Neuronal stem cell (in vitro differentiated cells): Measurements from ENCODE around the gene TMEM187.

Experiments
- DNase-seq: peaks from one replicate; pipeline ENCODE4 v3.0.0-alpha.2; 2013; ENCODE audit warnings: low spot score
- H2AFZ ChIP-seq: one replicate; pipeline ENCODE4 v1.6.1; 2013; ENCODE audit warnings: mild to moderate bottlenecking, low read length, inconsistent platforms
- H2AK5ac ChIP-seq: 2 replicates; pipeline ENCODE4 v1.6.1; 2013; ENCODE audit warnings: low read depth, mild to moderate bottlenecking, inconsistent platforms, low read length, moderate library complexity, mixed read lengths
- H2BK120ac ChIP-seq: 2 replicates; pipeline ENCODE4 v1.6.1; 2013; ENCODE audit warnings: low read depth, mild to moderate bottlenecking, inconsistent platforms, low read length, moderate library complexity, mixed read lengths
- H2BK12ac ChIP-seq: one replicate; pipeline ENCODE4 v1.6.1; 2013; ENCODE audit warnings: low read length, inconsistent platforms
- H2BK15ac ChIP-seq: 2 replicates; pipeline ENCODE4 v1.6.1; 2013; ENCODE audit warnings: mild to moderate bottlenecking, low read length, inconsistent platforms, mixed read lengths
- H2BK5ac ChIP-seq: one replicate; pipeline ENCODE4 v1.6.1; 2013; ENCODE audit warnings: inconsistent platforms, mild to moderate bottlenecking, low read length, moderate library complexity
- H3K14ac ChIP-seq: one replicate; pipeline ENCODE4 v1.6.1; 2013; ENCODE audit warnings: low read length, inconsistent platforms
- H3K18ac ChIP-seq: 2 replicates; pipeline ENCODE4 v1.6.1; 2013; ENCODE audit warnings: low read length, inconsistent platforms
- H3K23ac ChIP-seq: 2 replicates; pipeline ENCODE4 v1.6.1; 2013; ENCODE audit warnings: low read depth, mild to moderate bottlenecking, mixed read lengths, low read length, inconsistent platforms; ENCODE audit not compliant: poor library complexity
- H3K27ac ChIP-seq: replicated peaks from 3 replicates; pipeline ENCODE4 v1.5.1; 2013; ENCODE audit warnings: low read length, inconsistent platforms
- H3K27me3 ChIP-seq, 3 experiments: 2 replicates each; pipeline ENCODE4 v1.6.1; 2013; ENCODE audit warnings: low read length in 3 of 3, mild to moderate bottlenecking in 2 of 3, inconsistent platforms in 1 of 3, low read depth in 1 of 3, mixed read lengths in 1 of 3, moderate library complexity in 1 of 3; ENCODE audit not compliant: control insufficient read depth in 3 of 3, insufficient read depth in 3 of 3
- H3K36me3 ChIP-seq, 2 donors: replicated peaks in 1 of 2; 2 replicates each; pipeline ENCODE4 v1.6.1; 2013; ENCODE audit warnings: low read length in 2 of 2; ENCODE audit not compliant: control insufficient read depth in 2 of 2, insufficient read depth in 2 of 2
- H3K4ac ChIP-seq: 2 replicates; pipeline ENCODE4 v1.6.1; 2013; ENCODE audit warnings: inconsistent platforms, mild to moderate bottlenecking, low read length, moderate library complexity
- H3K4me1 ChIP-seq, 2 donors: 1 replicate in 1 of 2; 2 replicates in 1 of 2; pipeline ENCODE4 v1.6.1; 2013; ENCODE audit warnings: low read length in 2 of 2, low read depth in 1 of 2; ENCODE audit not compliant: control insufficient read depth in 2 of 2, insufficient read depth in 1 of 2
- H3K4me2 ChIP-seq: one replicate; pipeline ENCODE4 v1.6.1; 2013; ENCODE audit warnings: mild to moderate bottlenecking, low read length, inconsistent platforms; ENCODE audit not compliant: insufficient read depth, poor library complexity, severe bottlenecking
- H3K4me3 ChIP-seq, 2 donors: 2 replicates each; pipeline ENCODE4 v1.5.1; 2013; ENCODE audit warnings: low read length in 2 of 2, mild to moderate bottlenecking in 2 of 2, inconsistent platforms in 1 of 2, moderate library complexity in 1 of 2
- H3K79me1 ChIP-seq: one replicate; pipeline ENCODE4 v1.6.1; 2013; ENCODE audit warnings: low read depth, mild to moderate bottlenecking, inconsistent platforms, low read length, moderate library complexity
- H3K9ac ChIP-seq: one replicate; pipeline ENCODE4 v1.6.1; 2013; ENCODE audit warnings: mild to moderate bottlenecking, low read depth, low read length, inconsistent platforms; ENCODE audit not compliant: poor library complexity
- H3K9me3 ChIP-seq, 2 donors: replicated peaks in 1 of 2; 2 replicates each; pipeline versions ENCODE3 to v1.6.1; 2013; ENCODE audit warnings: low read length in 2 of 2, mild to moderate bottlenecking in 2 of 2, inconsistent platforms in 1 of 2, low read depth in 1 of 2, mixed read lengths in 1 of 2, moderate library complexity in 1 of 2; ENCODE audit not compliant: control insufficient read depth in 2 of 2, insufficient read depth in 1 of 2
- H4K8ac ChIP-seq: one replicate; pipeline ENCODE4 v1.6.1; 2013; ENCODE audit warnings: low read depth, mild to moderate bottlenecking, inconsistent platforms, low read length, moderate library complexity
- H4K91ac ChIP-seq: one replicate; pipeline ENCODE4 v1.6.1; 2013; ENCODE audit warnings: low read length, low read depth, mild to moderate bottlenecking, inconsistent platforms; ENCODE audit not compliant: poor library complexity
- WGBS, 2 donors: extraction: QIAGEN DNeasy Blood & Tissue Kit; methylation state at CpG; one replicate each; pipeline ENCODE4 v1.1.7; 2013; ENCODE audit warnings: missing lambda C conversion rate in 2 of 2, mixed read lengths in 1 of 2; ENCODE audit not compliant: insufficient read length in 2 of 2, insufficient replicate concordance in 1 of 2; ENCODE audit errors: extremely low coverage in 2 of 2; 5-methylcytosine and 5-hydroxymethylcytosine counted together

TMEM187 gene

DNA sequence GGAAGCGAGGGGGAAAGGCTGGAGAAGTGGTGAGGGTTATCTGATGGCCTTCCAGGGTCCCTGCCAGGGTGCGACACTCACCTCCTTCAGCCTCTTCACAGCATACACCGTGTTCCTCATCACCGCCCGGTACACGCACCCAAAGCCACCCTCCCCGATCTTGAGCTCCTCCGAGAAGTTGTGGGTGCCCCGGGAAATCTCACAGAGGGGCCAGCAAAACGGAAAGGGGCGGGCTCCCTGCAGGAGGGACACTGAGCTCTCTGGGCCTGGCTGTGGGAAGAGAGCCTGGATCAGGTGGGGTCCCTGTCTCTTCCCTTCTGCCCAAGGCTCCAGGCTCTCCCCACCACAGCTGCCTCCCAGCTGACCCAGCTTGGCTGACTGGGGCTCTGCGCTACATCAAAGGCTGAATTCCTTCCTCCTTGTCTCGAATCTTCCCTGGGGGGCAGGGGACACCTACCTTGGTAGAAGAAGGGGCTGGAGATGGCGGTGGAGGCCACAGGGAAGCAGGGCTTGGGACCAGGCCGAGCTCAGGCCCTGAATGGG lies 46.0 kb downstream of the TMEM187 start:
- Histone ChIP-seq H3K79me1 (peaks cover 11% of the 10 kb centered on the region), H3K4me3 (peak overlapping the region in 1 of 2 donors; percentile 59), H2BK12ac (no peak overlapping the region), H3K9me3 (no peaks in the 10 kb centered on the region), H2BK5ac (peak overlapping the region; percentile 39), H3K27ac (no peak overlapping the region), H3K9ac (peak overlapping the region; percentile 84), H2AFZ (peak overlapping the region; percentile 66), H3K4me1 (peaks cover 7 to 16% of the 10 kb centered on the region in 2 donors), H3K23ac (no peak overlapping the region), H3K36me3 (peaks cover 0 to 33% of the 10 kb centered on the region in 2 donors), H3K4ac (no peak overlapping the region), H3K14ac (no peak overlapping the region), H2BK120ac (no peak overlapping the region), H3K4me2 (peak overlapping the region; percentile 54), H3K18ac (no peak overlapping the region), H2BK15ac (no peak overlapping the region), H2AK5ac (no peak overlapping the region), H3K27me3 (peaks cover 0 to 39% (median 0%) of the 10 kb centered on the region in 3 experiments), H4K91ac (no peak overlapping the region), H4K8ac (no peak overlapping the region)
- DNase-seq: no peak
- no CpG with 5 or more reads among the region's 15 CpGs for WGBS, 2 donors

DNA sequence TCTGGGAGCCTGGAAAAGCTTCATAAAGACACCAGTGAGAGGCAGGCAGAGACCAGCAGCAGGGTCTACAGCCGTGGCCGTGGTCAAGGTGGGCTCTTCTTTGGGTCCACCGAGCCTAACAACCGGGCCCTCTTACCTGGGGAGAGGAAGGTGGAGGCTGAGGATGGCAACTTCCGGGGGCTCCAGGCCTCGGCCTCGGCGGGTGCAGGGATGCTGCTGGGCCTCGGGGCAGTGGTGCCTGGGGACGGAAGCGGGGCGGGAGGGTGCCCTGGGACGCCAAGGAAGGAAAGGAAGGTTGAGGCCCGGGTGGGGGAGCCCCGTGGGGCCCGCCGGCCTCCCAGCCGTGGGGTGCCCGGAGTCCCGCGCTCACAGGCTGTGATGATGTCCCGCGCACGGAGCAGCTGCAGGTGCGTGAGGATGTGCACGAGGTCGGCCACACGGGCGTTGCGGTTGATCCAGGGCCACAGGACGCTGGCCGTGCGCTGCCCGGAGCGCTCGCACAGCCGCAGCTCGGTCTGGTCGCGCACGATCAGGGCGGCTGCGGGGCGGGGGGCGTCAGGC lies 46.6 kb downstream of the TMEM187 start:
- Histone ChIP-seq H3K4me3 (peak overlapping the region; percentile 59 to 74), H3K27ac (no peak overlapping the region)
- DNase-seq: no peak

DNA sequence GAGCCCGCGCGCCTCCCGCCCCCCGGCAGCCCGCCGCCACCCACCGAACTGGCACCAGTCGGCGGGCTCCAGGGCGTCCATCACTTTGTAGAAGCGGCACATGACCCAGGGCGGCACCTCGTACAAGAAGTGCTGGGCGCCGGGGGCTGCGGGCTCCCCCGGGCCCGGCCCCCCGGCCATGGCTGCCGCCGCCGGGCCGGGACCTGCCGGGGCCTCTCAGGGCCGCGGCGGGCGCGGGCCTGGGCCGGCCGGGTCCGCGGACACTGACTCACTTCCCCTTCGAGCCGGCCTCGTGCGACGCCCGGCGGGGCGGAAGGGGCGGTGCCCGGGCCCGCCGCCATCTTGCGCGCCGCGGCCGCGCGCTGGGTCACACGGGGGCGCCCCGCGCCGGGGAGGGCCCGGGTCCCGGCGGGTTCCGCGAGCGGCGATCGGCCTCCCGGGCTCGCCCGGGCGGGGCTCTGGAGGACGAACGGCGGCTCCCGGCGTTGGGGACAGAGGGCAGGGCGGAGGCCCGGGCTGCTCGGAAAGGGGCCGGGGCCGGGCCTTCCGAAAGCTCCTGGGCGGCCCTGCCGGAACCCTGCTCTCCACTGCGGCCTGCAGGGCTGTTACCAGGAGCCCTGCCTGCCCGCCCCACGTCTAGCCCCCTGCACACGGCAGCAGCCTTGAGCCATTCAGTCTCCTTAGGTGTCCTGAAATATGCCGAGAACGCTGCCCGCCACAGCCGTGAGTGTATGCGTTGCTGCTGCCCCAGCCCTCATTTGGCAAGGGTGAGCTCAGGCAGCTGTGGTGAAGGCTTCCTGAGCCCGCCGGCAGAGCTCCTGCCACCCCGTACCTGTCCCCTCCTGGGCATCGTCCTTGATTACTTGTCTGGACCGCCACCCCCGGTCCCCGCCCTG lies 47.3 kb downstream of the TMEM187 start, which contains the start of gene IRAK1:
Gene IRAK1 (minus strand): TSS at position 270 of the 896 bp plus-strand sequence. CDS start 90 bp downstream, at position 180.
- no peak within 1 kb of the TSS for H2BK15ac ChIP-seq
- WGBS, 2 donors: no CpG with 5 or more reads among the region's 99 CpGs
- H3K9ac ChIP-seq: peak within 1 kb of the TSS; percentile 84
- H2BK120ac ChIP-seq: no peak within 1 kb of the TSS
- peaks cover 7 to 16% of the 10 kb centered on the region in 2 donors for H3K4me1 ChIP-seq
- no peak within 1 kb of the TSS for H3K23ac ChIP-seq
- no peak within 1 kb of the TSS for H4K91ac ChIP-seq
- H3K18ac ChIP-seq: peak within 1 kb of the TSS; percentile 85
- peak within 1 kb of the TSS; percentile 61 for H2AK5ac ChIP-seq
- DNase-seq: peak; percentile 27
- peak within 1 kb of the TSS; percentile 3 for H4K8ac ChIP-seq
- H3K27me3 ChIP-seq: peaks cover 0 to 49% (median 0%) of the 10 kb centered on the region in 3 experiments
- H3K9me3 ChIP-seq: no peaks in the 10 kb centered on the region
- H3K4me2 ChIP-seq: peak within 1 kb of the TSS; percentile 54
- H2BK5ac ChIP-seq: no peak within 1 kb of the TSS
- H3K4ac ChIP-seq: no peak within 1 kb of the TSS
- peak within 1 kb of the TSS; percentile 59 to 76 for H3K4me3 ChIP-seq
- H3K14ac ChIP-seq: peak within 1 kb of the TSS; percentile 97
- H2AFZ ChIP-seq: peak within 1 kb of the TSS; percentile 66
- H2BK12ac ChIP-seq: no peak within 1 kb of the TSS
- peak within 1 kb of the TSS; percentile 59 for H3K27ac ChIP-seq
- H3K36me3 ChIP-seq: peaks cover 0 to 33% of the 10 kb centered on the region in 2 donors
- H3K79me1 ChIP-seq: peaks cover 11% of the 10 kb centered on the region

More for the DNA sequence above, 46.6 kb downstream of the TMEM187 start:
- Histone ChIP-seq H2BK15ac (no peak overlapping the region), H3K9ac (peak overlapping the region; percentile 84), H4K8ac (no peak overlapping the region), H3K14ac (peak overlapping the region; percentile 97), H3K36me3 (peaks cover 0 to 33% of the 10 kb centered on the region in 2 donors), H2BK12ac (no peak overlapping the region), H3K4me2 (peak overlapping the region; percentile 54), H4K91ac (no peak overlapping the region), H3K4me1 (peaks cover 7 to 16% of the 10 kb centered on the region in 2 donors), H3K79me1 (peaks cover 11% of the 10 kb centered on the region), H3K9me3 (no peaks in the 10 kb centered on the region), H3K27me3 (peaks cover 0 to 43% (median 0%) of the 10 kb centered on the region in 3 experiments), H3K23ac (no peak overlapping the region), H2BK120ac (no peak overlapping the region), H3K18ac (peak overlapping the region; percentile 85), H2BK5ac (no peak overlapping the region), H2AK5ac (no peak overlapping the region), H3K4ac (no peak overlapping the region), H2AFZ (peak overlapping the region; percentile 66)
- no CpG with 5 or more reads among the region's 45 CpGs for WGBS, 2 donors
